NCI-H2081 (cell line): ENCODE results near the gene IFNA10.
"Not testable (repeated sequence)": the region's sequence is repeated elsewhere in the genome, so short reads cannot be mapped to it uniquely, and the experiment has no call there.

Experiments used
- DNase-seq, 2 experiments: peaks; one replicate each; lab custom pipeline; 2025; lab: John Stamatoyannopoulos, UW

The IFNA10 gene

GRCh38 chr9:21194867-21195776 is 11.8 kb downstream of the IFNA10 start:
- peak; percentile 13 to 46 for DNase-seq

GRCh38 chr9:21187487-21187886 is 19.5 kb downstream of the IFNA10 start, which contains the start of gene IFNA4:
Gene IFNA4, minus strand, starts transcription at chr9:21187587. Its CDS starts 56 bp downstream, at chr9:21187531.
- DNase-seq = not testable (repeated sequence)

- peak; percentile 3 to 26 for DNase-seq
These were observed 23.9 kb downstream of the IFNA10 start for GRCh38 chr9:21182810-21183736.

- no peak for DNase-seq
These were observed 32.3 kb downstream of the IFNA10 start for GRCh38 chr9:21174671-21175070.

DNA sequence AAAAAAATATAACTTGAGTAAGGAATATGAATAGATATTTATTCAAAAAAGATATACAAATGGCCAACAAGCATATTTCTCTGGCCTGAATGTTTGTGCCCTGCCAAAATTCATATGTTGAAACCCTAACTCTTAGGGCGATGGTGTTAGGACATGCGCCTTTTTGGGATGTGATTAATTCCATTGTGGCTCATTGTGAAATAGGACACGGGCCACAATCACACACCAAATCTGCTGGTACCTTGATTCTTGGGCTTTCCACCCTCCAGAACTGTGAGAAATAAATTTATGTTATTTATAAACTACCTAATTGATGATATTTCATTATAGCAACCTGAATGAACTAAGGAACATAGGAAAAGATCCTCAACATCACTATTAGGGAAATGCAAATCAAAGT is 34.8 kb downstream of the IFNA10 start:
- DNase-seq = no peak

- DNase-seq = no peak
These were observed 35.6 kb downstream of the IFNA10 start for GRCh38 chr9:21171351-21171750.

GRCh38 chr9:21166560-21166959 is 40.4 kb downstream of the IFNA10 start, which contains the start of gene IFNA21:
Gene IFNA21, minus strand, starts transcription at chr9:21166660. Its CDS starts 48 bp downstream, at chr9:21166612.
- DNase-seq = not testable (repeated sequence)

DNA sequence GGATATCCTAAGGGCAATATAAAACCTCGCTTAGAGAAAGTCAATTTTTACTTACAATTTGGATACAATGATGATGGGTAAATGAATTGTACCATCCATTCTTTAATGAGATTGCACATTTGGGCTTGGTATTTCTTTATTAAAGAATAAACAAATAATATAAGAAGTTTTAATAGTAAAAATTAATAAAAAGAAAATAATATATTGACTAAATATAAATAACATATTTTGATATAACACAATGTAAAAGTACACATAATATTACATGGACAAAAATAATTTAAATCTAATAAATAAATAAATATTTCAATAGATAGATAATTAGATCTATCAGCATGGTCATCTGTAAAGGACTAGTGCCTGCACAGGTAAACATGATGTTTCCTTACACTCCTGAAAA is 41.4 kb downstream of the IFNA10 start:
- DNase-seq = no peak

- peak in 1 of 2 experiments; percentile 18 for DNase-seq
These were observed 46.8 kb downstream of the IFNA10 start for GRCh38 chr9:21160178-21160577.
